ENCODE results near the gene RALGAPA2.
"Not testable (repeated sequence)": the region's sequence is repeated elsewhere in the genome, so short reads cannot be mapped to it uniquely, and the experiment has no call there.

RALGAPA2 gene

GRCh38 chr20:20360464-20360863, 352.0 kb downstream of the RALGAPA2 start:
- DNase-seq, result no peak

GRCh38 chr20:20359628-20360027, 352.8 kb downstream of the RALGAPA2 start:
- DNase-seq, result no peak

- DNase-seq, result no peak
Measured at GRCh38 chr20:20358801-20359200, 353.6 kb downstream of the RALGAPA2 start.

- DNase-seq, result not testable (repeated sequence)
Measured at GRCh38 chr20:20355503-20355902, 356.9 kb downstream of the RALGAPA2 start.

GRCh38 chr20:20353576-20353975, 358.9 kb downstream of the RALGAPA2 start:
- no peak for DNase-seq

- DNase-seq, result no peak
Measured at GRCh38 chr20:20344476-20344875, 368.0 kb downstream of the RALGAPA2 start.

- no peak for DNase-seq
Measured at GRCh38 chr20:20343932-20344331, 368.5 kb downstream of the RALGAPA2 start.

Data from KG1 (cell line).